ENCODE results near the gene UQCR11. TPM values are rescaled to one million over a fixed set of nuclear protein-coding genes. Genes with fewer than 3 reads are reported as not detected.
A peak's percentile ranks its signal among the peaks of the same experiment; 100 is the strongest.

The UQCR11 gene
- total and polyA plus RNA-seq, 2 of the 8 experiments (the other 6 are each of a cell fraction or from before 2014, with no cell fraction given) = 162 to 171 TPM

DNA sequence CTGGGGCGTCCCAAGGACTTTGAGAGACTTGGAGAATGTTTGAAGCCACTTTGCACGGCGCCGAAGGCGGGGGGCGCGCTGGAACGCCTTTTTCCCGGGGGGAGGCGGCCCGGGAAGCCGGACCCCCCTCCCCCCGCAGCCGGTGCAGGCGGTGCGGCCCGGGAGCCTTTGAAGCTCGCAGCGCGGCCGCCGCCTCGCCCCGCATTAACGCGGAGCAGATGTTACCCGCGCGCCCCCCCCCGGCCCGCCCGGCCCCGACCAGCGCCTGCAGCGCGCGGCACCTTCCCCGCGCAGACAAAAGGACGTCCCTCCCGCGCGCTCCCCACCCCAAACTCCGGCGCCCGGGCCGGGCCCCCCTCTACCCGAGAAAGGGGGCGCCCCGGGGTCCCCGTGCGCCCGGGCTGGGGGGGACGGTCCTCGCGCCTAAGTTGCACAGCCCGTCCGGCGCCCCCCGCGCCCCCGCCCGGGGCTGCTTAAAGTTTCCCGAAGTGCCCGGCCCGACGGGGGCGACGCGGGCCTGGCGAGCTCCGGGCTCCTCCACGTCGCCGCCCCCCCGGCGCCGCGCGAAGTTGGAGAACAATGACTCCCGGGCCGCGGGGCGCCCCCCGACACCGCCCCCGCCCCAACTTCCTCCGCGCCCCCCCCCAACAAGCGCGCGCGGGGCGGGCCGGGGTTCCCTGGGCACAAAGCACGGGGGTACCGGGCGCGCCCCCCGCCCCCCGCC is 46.5 kb upstream of the UQCR11 start:
- Histone ChIP-seq H3K23ac (ENCODE audit: insufficient read length) (no peak overlapping the region), H3K14ac (ENCODE audit: insufficient read length) (no peak overlapping the region), H3K4me1 (replicated peaks in 1 of 4; ENCODE audit: control insufficient read depth in 3 of 4, insufficient read depth in 4 of 4, low read length in 3 of 4) (peaks cover 0 to 22% (median 4%) of the 10 kb centered on the region in 4 experiments; a peak in 5 of 7 replicates), H3K4me3 (ENCODE audit: extremely low read depth in 1 of 4, insufficient read depth in 2 of 4, low read depth in 3 of 4, low read length in 4 of 4) (peak overlapping the region; percentile 69 to 84 (median 74)), H3K27ac (ENCODE audit: low read depth, low read length) (peak overlapping the region; percentile 80; the same call in 1 of the 2 replicates), H3K9me3 (ENCODE audit: insufficient read depth in 2 of 2, low read depth in 1 of 2, low read length in 1 of 2) (no peaks in the 10 kb centered on the region), H2AK5ac (ENCODE audit: low read depth, low read length) (no peak overlapping the region), H3K27me3 (replicated peaks in 1 of 4; ENCODE audit: control insufficient read depth in 3 of 4, extremely low read depth in 1 of 4, insufficient read depth in 3 of 4, low read length in 3 of 4) (no peaks in the 10 kb centered on the region), H3K56ac (replicated peaks; ENCODE audit: insufficient read length, low read depth, low read length) (peak overlapping the region; percentile 84), H4K91ac (replicated peaks; ENCODE audit: insufficient read length, low read length) (peak overlapping the region; percentile 10), H3K4me2 (ENCODE audit: insufficient read depth in 1 of 2, low read depth in 2 of 2, low read length in 2 of 2) (peak overlapping the region; percentile 70 to 72), H4K20me1 (replicated peaks in 1 of 2; ENCODE audit: control insufficient read depth in 1 of 2, insufficient read depth in 2 of 2, low read length in 2 of 2) (peaks cover 9 to 12% of the 10 kb centered on the region in 2 experiments), H3K79me2 (ENCODE audit: control insufficient read depth in 1 of 2, insufficient read depth in 2 of 2, low read length in 2 of 2) (peaks cover 0 to 45% of the 10 kb centered on the region in 2 experiments; a peak in 3 of 4 replicates), H3K4ac (replicated peaks; ENCODE audit: insufficient read length, low read depth, low read length) (peak overlapping the region; percentile 94), H3K36me3 (ENCODE audit: control insufficient read depth in 2 of 4, insufficient read depth in 4 of 4, low read length in 3 of 4) (peaks cover 12 to 33% (median 25%) of the 10 kb centered on the region in 4 experiments), H3K9ac (replicated peaks in 1 of 4; ENCODE audit: extremely low read depth in 1 of 4, low read depth in 3 of 4, low read length in 3 of 4) (peak overlapping the region; percentile 79 to 84 (median 80)), H2BK15ac (ENCODE audit: low read length) (no peak overlapping the region), H3K18ac (ENCODE audit: extremely low read depth, low read length) (no peak overlapping the region; the same call in none of the 2 replicates), H2BK20ac (ENCODE audit: low read length) (no peak overlapping the region), H3K79me1 (ENCODE audit: low read depth, low read length) (peaks cover 12% of the 10 kb centered on the region), H4K5ac (ENCODE audit: insufficient read length, low read depth, low read length) (peak overlapping the region; percentile 83), H2BK120ac (replicated peaks; ENCODE audit: low read depth, low read length) (peak overlapping the region; percentile 28), H3K23me2 (ENCODE audit: low read depth, low read length) (peaks cover 6% of the 10 kb centered on the region; the same call in 1 of the 2 replicates), H4K8ac (ENCODE audit: extremely low read depth, insufficient read depth, low read length) (peak overlapping the region; percentile 87; the same call in 1 of the 2 replicates), H2AFZ (ENCODE audit: low read length) (no peak overlapping the region), H2BK5ac (ENCODE audit: low read depth, low read length) (no peak overlapping the region), H2BK12ac (ENCODE audit: low read depth, low read length) (no peak overlapping the region)
- no peak for FAIRE-seq
- no peak for DNase-seq (ENCODE audit: low read depth in 1 of 2, low spot score in 2 of 2)
- CTCF ChIA-PET (ENCODE audit: partially characterized antibody) = interaction anchor here (0.5 to 1.2 kb wide), 3 partner anchors 26 to 247 kb away, joined by 3 read pairs; no protein-coding TSS in a partner anchor
- WGBS, 2 experiments (ENCODE audit: extremely low coverage in 1 of 2, insufficient coverage in 1 of 2, insufficient read length in 1 of 2, insufficient replicate concordance in 2 of 2, low coverage in 1 of 2, low lambda C conversion rate in 2 of 2, missing lambda C conversion rate in 1 of 2) = 0% methylated on average over 2 of the region's 101 CpGs; no CpG with 5 or more reads in 1 of the 2 experiments
- POLR2A ChIA-PET (ENCODE audit: partially characterized antibody) = interaction anchor here (0.6 to 4.6 kb wide), 18 partner anchors 10 to 549 kb away, joined by 3 to 27 read pairs (median 4); no protein-coding TSS in a partner anchor
- TF ChIP-seq, protein P1, sequence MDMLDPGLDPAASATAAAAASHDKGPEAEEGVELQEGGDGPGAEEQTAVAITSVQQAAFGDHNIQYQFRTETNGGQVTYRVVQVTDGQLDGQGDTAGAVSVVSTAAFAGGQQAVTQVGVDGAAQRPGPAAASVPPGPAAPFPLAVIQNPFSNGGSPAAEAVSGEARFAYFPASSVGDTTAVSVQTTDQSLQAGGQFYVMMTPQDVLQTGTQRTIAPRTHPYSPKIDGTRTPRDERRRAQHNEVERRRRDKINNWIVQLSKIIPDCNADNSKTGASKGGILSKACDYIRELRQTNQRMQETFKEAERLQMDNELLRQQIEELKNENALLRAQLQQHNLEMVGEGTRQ (IDR thresholded peaks at IDR 0.05; ENCODE audit: low read length) = no peak
- TF ChIP-seq TBP (IDR thresholded peaks at IDR 0.05; ENCODE audit: low read depth, low read length) (no peak), SP1 (IDR thresholded peaks at IDR 0.05; ENCODE audit: low read depth, low read length) (no peak), PHF8 (conservative IDR thresholded peaks at IDR 0.05; ENCODE audit: low read depth, low read length) (peak; percentile 47), HDAC6 (IDR thresholded peaks at IDR 0.05; ENCODE audit: low read depth, low read length) (no peak), BACH1 (IDR thresholded peaks at IDR 0.05; ENCODE audit: low read length) (no peak), CHD1 (IDR thresholded peaks at IDR 0.05; ENCODE audit: low read depth, low read length) (no peak), ASH2L (IDR thresholded peaks at IDR 0.05; ENCODE audit: low read length) (no peak), GTF2F1 (IDR thresholded peaks at IDR 0.05; ENCODE audit: borderline replicate concordance, low read depth, low read length) (no peak), NANOG (IDR thresholded peaks at IDR 0.05; ENCODE audit: insufficient read depth, low read depth, low read length, poor library complexity, severe bottlenecking) (no peak), SRF (IDR thresholded peaks at IDR 0.05; ENCODE audit: low read depth, low read length) (no peak), YY1 (IDR thresholded peaks at IDR 0.05; ENCODE audit: low read depth, low read length) (no peak)
